ENCODE results near the gene FNDC8.

GRCh38 chr17:35147375-35147905 is 26.0 kb downstream of the FNDC8 start, which contains the start of gene UNC45B:
- TF ChIP-seq, protein P1, sequence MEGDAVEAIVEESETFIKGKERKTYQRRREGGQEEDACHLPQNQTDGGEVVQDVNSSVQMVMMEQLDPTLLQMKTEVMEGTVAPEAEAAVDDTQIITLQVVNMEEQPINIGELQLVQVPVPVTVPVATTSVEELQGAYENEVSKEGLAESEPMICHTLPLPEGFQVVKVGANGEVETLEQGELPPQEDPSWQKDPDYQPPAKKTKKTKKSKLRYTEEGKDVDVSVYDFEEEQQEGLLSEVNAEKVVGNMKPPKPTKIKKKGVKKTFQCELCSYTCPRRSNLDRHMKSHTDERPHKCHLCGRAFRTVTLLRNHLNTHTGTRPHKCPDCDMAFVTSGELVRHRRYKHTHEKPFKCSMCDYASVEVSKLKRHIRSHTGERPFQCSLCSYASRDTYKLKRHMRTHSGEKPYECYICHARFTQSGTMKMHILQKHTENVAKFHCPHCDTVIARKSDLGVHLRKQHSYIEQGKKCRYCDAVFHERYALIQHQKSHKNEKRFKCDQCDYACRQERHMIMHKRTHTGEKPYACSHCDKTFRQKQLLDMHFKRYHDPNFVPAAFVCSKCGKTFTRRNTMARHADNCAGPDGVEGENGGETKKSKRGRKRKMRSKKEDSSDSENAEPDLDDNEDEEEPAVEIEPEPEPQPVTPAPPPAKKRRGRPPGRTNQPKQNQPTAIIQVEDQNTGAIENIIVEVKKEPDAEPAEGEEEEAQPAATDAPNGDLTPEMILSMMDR (IDR thresholded peaks at IDR 0.05): no peak
- TF ChIP-seq POLR2A (IDR thresholded peaks at IDR 0.05): no peak

All from vagina (tissue), 2 donors.